Right forelimb (tissue), 1 donor: ENCODE measurements around the gene ATP2A2.
"Not testable (repeated sequence)": the region's sequence is repeated elsewhere in the genome, so short reads cannot be mapped to it uniquely, and the experiment has no call there.

Experiments used
- DNase-seq: peaks from one replicate; pipeline ENCODE4 v3.0.0-alpha.2; 2018

ATP2A2 gene

GRCh38 chr12:110301065-110301806, 20.2 kb downstream of the ATP2A2 start:
- no peak for DNase-seq

GRCh38 chr12:110304061-110304551, 23.1 kb downstream of the ATP2A2 start:
- DNase-seq, result no peak

- DNase-seq, result no peak
These were observed 26.3 kb downstream of the ATP2A2 start for GRCh38 chr12:110307372-110307771.

- DNase-seq, result no peak
These were observed 29.7 kb downstream of the ATP2A2 start for GRCh38 chr12:110310763-110311162.

GRCh38 chr12:110311903-110312302, 30.9 kb downstream of the ATP2A2 start:
- no peak for DNase-seq

DNA sequence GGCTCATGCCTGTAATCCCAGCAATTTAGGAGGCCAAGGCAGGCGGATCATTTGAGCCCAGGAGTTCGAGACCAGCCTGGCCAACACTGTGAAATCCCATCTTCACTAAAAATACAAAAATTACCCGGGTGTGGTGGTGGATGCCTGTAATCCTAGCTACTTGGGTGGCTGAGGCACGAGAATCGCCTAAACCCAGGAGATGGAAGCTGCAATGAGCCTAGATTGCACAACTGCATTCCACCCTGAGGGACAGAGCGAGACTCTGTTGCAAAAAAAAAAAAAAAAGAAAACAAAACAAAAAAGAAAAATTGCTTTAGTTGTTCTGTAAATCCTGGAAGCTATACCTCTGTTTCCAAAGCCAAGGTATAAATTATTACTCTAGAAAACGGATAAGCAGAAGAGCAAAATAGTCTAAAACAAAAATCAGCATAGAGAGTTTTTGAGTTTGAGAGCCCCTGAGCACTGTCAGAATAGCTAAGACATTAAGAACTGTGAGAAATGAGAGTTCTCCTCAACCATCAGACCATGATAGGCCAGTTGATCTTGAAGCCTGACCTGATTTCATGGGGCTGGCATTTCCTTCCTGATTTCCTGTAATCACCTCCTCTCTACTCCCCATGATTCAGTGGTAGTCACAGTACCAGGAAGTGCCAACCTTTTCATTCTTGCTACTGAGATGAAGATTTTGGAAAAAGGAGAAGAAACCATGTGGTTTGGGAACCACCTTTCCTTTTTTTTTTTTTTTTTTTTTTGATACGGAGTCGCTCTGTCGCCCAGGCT, 31.7 kb downstream of the ATP2A2 start:
- no peak for DNase-seq

GRCh38 chr12:110314308-110314707, 33.3 kb downstream of the ATP2A2 start:
- DNase-seq, result no peak

GRCh38 chr12:110316861-110317260, 35.8 kb downstream of the ATP2A2 start:
- no peak for DNase-seq

DNA sequence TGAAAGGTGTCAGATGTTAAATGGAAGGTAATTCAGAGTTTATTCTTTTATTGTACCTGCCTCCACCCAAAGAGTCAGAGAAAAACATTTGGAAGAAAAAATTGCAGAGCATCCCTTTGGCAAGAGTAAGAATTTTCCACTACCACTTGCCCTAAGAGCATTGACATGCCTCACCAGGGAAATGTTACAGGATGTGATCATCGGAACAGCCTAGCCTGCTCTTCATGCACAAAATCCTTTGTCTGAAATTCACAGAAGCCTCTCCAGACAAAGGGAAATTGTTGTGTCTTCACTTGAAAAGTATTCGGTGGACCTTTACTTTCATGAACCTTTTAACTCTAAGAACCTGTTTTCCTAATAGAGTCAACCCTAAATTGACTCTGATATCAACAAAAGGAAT, 36.9 kb downstream of the ATP2A2 start:
- no peak for DNase-seq

- DNase-seq, result no peak
These were observed 39.5 kb downstream of the ATP2A2 start for GRCh38 chr12:110320550-110320949.

DNA sequence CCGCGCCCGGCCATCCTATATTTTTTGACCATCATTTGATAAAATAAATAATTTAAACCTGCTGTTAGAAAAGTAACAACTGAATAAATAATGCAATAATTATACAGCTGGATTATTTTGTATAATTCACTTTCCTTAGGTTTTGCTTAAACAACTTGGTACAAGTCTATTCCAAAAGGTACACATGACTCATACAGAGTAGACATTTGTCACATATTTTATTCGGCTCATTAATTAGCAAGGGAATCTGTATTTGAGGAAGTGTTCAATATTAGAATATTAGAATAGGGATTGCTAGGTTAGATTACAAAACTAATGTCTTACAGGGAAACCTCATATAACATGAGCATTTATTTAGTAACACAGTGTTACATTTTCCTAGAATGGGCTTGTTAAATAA, 48.7 kb downstream of the ATP2A2 start:
- no peak for DNase-seq

- DNase-seq, result no peak
These were observed 49.1 kb downstream of the ATP2A2 start for GRCh38 chr12:110330124-110330523.

GRCh38 chr12:110330544-110330943, 49.5 kb downstream of the ATP2A2 start:
- DNase-seq, result no peak

DNA sequence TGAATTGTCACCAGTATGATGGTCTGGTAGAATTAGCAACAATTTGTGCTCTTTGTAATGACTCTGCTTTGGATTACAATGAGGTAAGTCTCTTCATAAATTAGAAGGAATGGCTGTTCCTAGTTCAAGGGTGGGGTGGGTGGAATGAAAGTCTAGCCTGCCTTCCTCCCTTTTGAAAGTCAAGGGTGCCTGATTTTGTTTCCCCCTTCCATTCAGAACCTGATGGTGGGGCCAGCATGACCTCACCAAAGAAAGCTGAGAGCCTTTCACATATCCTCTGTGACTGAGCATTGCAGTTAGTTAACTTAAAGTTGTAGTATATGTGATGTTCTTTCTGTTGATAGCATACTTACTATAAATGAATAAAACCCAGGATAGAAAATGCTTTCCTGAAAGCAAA, 52.2 kb downstream of the ATP2A2 start:
- no peak for DNase-seq

- no peak for DNase-seq
These were observed 54.5 kb downstream of the ATP2A2 start for GRCh38 chr12:110335481-110336045.

DNA sequence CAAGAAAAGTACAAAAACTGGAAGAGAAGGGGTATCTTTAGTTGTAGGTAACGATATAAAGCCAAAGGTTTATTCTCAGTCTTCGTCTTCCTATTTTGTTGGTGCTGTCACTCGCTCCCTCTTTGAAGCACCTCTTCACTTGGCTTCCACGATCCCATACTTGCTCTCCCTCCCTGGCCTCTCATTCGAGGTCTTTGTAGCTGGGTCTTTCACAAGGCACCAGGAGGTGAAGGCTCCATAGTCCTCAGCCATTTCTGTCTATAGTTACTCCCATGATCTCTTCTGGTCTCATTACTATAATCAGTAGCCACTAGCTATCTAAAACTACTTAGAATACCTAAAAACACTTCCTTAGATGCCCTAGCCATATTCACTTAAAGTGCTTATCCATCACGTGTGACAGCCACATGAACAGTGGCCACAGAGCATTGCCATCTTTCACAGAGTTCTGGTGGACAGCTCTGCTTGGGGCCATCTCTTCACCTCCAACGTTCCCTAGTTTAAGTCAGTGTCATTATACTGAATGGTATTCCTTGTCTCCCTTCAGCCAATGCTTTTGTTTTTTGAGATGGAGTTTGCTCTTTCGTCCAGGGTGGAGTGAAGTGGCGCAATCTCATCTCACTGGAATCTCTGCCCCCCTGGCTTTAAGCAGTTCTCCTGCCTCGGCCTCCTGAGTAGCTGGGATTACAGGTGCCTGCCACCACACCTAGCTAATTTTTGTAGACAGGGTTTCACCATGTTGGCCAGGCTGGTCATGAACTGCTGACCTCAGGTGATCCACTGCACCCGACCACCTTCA, 57.1 kb downstream of the ATP2A2 start:
- DNase-seq, result no peak

DNA sequence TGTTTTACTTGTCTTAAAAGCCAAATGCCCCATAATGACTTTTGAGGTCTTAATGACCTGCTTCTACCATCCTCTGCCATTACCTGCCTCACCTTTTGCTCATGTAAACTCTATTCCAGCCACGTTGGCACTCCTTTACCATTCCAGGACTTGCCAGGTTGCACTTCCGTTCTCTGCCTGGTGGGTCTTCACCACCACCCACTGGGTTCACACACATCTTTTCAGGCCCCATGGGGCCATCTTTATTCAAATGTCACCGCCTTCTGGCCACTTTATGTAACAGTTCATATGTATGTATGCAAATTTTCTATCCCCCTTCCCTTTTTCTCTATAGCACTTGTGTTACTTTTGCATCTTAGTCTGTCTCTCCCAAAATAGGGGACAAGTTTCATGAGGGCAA, 57.7 kb downstream of the ATP2A2 start:
- DNase-seq, result no peak

DNA sequence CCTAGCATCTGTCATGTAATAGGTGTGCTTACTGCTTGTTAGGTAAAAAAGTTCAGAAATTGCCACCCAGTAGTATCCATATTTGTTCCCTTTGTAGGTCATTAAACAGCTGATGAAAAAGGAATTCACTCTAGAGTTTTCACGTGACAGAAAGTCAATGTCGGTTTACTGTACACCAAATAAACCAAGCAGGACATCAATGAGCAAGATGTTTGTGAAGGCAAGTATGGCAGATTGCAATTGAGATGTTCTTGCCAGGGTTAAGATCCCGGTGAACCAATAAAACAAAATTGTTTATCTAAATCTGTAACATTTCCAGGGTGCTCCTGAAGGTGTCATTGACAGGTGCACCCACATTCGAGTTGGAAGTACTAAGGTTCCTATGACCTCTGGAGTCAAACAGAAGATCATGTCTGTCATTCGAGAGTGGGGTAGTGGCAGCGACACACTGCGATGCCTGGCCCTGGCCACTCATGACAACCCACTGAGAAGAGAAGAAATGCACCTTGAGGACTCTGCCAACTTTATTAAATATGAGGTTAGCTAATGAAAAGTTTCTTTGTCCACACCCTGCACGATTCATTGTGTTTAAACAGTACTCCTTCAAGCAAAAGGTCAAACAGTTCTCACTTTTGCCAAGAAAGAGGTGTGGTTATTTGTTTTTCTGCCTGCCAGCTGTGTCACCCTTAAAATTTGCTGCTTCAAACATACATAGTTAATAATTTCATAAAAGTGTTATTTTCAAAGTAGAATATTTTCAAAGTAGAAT, 58.3 kb downstream of the ATP2A2 start:
- no peak for DNase-seq

DNA sequence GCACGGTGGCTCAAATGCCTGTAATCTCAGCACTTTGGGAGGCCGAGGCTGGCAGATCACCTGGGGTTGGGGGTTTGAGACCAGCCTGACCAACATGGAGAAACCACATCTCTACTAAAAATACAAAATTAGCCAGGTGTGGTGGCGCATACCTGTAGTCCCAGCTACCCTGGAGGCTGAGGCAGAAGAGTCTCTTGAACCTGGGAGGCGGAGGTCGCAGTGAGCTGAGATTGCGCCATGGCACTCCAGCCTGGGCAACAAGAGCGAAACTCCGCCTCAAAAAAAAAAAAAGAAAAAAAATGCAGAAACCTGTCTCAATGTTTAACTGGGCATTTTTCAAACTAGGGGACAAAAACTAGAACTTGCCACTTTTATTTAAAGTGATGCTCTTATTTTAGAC, 59.2 kb downstream of the ATP2A2 start:
- not testable (repeated sequence) for DNase-seq

- no peak for DNase-seq
These were observed 59.7 kb downstream of the ATP2A2 start for GRCh38 chr12:110340706-110341105.

DNA sequence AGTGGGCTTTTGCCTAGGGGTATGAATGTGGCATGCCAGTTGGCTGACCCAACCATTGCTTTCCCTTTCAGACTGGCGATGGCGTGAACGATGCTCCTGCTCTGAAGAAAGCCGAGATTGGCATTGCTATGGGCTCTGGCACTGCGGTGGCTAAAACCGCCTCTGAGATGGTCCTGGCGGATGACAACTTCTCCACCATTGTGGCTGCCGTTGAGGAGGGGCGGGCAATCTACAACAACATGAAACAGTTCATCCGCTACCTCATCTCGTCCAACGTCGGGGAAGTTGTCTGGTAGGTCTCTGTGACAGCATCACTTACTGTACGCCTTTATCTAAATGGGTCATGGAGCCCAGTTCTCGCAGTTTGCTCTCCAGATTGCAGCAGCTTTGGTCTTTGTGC, 61.1 kb downstream of the ATP2A2 start:
- no peak for DNase-seq

DNA sequence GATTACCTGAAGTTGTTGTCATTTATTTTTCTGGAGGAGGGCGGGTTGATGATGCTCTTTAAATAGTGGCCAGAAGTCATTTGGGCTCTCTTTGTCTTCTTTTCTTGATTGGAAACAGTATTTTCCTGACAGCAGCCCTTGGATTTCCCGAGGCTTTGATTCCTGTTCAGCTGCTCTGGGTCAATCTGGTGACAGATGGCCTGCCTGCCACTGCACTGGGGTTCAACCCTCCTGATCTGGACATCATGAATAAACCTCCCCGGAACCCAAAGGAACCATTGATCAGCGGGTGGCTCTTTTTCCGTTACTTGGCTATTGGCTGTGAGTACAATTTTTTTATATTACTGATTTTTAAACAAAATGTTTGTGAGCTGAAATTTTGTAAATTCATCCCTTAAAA, 62.1 kb downstream of the ATP2A2 start:
- DNase-seq, result no peak
